OCI-LY7 (cell line): ENCODE data around the gene KCNIP3. TPM values are rescaled to one million over a fixed set of nuclear protein-coding genes. Genes with fewer than 3 reads are reported as not detected.

Source experiments
- BruUV-seq: library from RNA; stranded (reverse); fragments of 400-500 nt; replicated peaks from 2 replicates; lab custom pipeline; 2021; lab: Mats Ljungman, UMichigan
- CTCF ChIA-PET: fragments of 300-600 bp; sonication (Branson Sonifier 250); formaldehyde crosslinking; loops from one replicate; lab custom pipeline; 2022; ENCODE audit warnings: antibody characterized with exemption; ENCODE audit not compliant: unreplicated experiment; lab: Charles Lee
- POLR2A ChIA-PET: fragments of 300-600 bp; sonication (Branson Sonifier 250); formaldehyde crosslinking; loops from one replicate; lab custom pipeline; 2022; ENCODE audit warnings: antibody characterized with exemption; lab: Charles Lee
- DNase-seq: peaks from one replicate; pipeline ENCODE4 v3.0.0-alpha.2; 2015; ENCODE audit warnings: low spot score
- H2AFZ ChIP-seq: fragments of 200-600 bp; sonication (generic), shearing (Covaris generic); 2 replicates; pipeline ENCODE4 v1.6.1; 2014; ENCODE audit warnings: mild to moderate bottlenecking, antibody characterized with exemption, low read length, moderate library complexity
- H3K27ac ChIP-seq: fragments of 200-600 bp; sonication (generic); 2 replicates; pipeline ENCODE4 v1.5.1; 2014; ENCODE audit warnings: mixed run types, low read depth, mild to moderate bottlenecking, moderate library complexity, low read length, inconsistent platforms; ENCODE audit not compliant: poor library complexity, severe bottlenecking
- H3K36me3 ChIP-seq: fragments of 200-600 bp; sonication (generic); 2 replicates; pipeline ENCODE4 v1.6.1; 2014; ENCODE audit warnings: mild to moderate bottlenecking, antibody characterized with exemption, low read length, moderate library complexity, mixed read lengths; ENCODE audit not compliant: insufficient read depth
- H3K4me1 ChIP-seq: fragments of 200-600 bp; sonication (generic); 2 replicates; pipeline ENCODE4 v1.5.1; 2014; ENCODE audit warnings: mild to moderate bottlenecking, low read length; ENCODE audit not compliant: insufficient read depth, poor library complexity, severe bottlenecking
- H3K4me2 ChIP-seq: fragments of 200-600 bp; sonication (generic); 2 replicates; pipeline ENCODE4 v1.6.1; 2014; ENCODE audit warnings: mild to moderate bottlenecking, low read length
- H3K4me3 ChIP-seq: fragments of 200-600 bp; sonication (generic); 2 replicates; pipeline ENCODE4 v1.5.1; 2014; ENCODE audit warnings: mild to moderate bottlenecking, low read depth, low read length; ENCODE audit not compliant: poor library complexity, severe bottlenecking
- H3K79me2 ChIP-seq: fragments of 200-600 bp; sonication (generic); 2 replicates; pipeline ENCODE4 v1.6.1; 2016; ENCODE audit warnings: low read depth, mild to moderate bottlenecking, low read length, moderate library complexity, mixed read lengths; ENCODE audit not compliant: insufficient read depth
- H3K9me2 ChIP-seq: fragments of 200-600 bp; sonication (generic); 2 replicates; pipeline ENCODE4 v1.6.1; 2016; ENCODE audit warnings: mild to moderate bottlenecking, low read length, mixed read lengths; ENCODE audit not compliant: insufficient read depth
- H3K9me3 ChIP-seq: fragments of 200-600 bp; sonication (generic); 2 replicates; pipeline ENCODE4 v1.6.1; 2014; ENCODE audit warnings: mild to moderate bottlenecking, mixed run types, low read length, mixed read lengths
- H4K20me1 ChIP-seq: fragments of 200-600 bp; sonication (generic); 2 replicates; pipeline ENCODE4 v1.6.1; 2014; ENCODE audit warnings: mild to moderate bottlenecking, antibody characterized with exemption, low read length, moderate library complexity, mixed read lengths; ENCODE audit not compliant: insufficient read depth
- EZH2phosphoT487 ChIP-seq: fragments of 200-600 bp; sonication (generic); IDR thresholded peaks from 2 replicates; pipeline ENCODE4 v1.6.1; 2018; ENCODE audit warnings: low read depth, borderline replicate concordance, mild to moderate bottlenecking, mixed run types, antibody characterized with exemption, low read length, moderate library complexity, mixed read lengths
- intact Hi-C: fragments of 100-400 bp; cut with micrococcal nuclease; formaldehyde crosslinking; loops from one replicate; pipeline ENCODE4 v1.10.0; 2022; ENCODE audit not compliant: unreplicated experiment
- total RNA-seq, 2 experiments: library from RNA; depleted of rRNA in 1 of 2; stranded (reverse); fragments of >200 nt in 1 of 2; shearing (Covaris generic) in 1 of 2; gene quantifications; 2 replicates each; pipeline ENCODE4 v1.2.3, GENCODE V29; 2014 to 2022
- TF ChIP-seq, protein P1 (sequence below): fragments of 200-600 bp; sonication (generic); conservative IDR thresholded peaks from 2 replicates; pipeline ENCODE4 v1.5.1; 2014; ENCODE audit warnings: mild to moderate bottlenecking, antibody characterized with exemption, low read length, moderate library complexity, mixed read lengths

KCNIP3 gene
- total RNA-seq, 2 experiments from 2014 or later = not detected

DNA sequence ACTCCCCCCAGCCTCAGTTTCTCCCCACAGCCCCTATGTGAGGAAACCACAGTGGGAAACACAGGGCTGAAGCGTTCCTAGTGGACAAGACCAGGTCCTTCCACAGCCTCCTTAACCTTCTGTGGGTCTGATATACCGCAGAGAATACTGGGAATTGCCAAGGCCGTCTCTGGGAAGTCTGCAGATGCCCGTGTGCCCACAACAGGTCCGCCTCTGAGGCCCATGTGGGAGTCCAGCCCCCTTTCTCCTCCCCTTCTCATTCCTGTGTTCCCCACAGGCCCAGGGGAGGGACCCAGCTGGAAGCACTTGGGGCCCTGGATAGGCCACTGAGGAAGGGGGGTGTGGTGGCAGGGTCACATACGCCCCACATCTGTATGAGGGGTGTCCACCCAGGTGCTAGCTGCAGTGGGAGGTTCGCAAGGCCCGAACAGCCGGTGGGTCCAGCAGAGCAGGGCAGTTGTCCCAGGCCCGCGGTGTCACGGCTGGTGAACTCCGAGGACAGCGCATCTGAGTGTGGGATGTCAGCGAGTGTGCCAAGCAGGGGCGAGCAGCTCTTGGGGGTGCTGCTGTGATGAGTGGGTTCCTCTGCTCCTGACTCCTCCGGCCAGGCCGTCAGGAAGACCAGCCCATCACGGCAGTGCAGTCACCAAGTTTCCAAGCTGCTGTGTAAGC, 2.4 kb upstream of the KCNIP3 start:
- no peak overlapping the region for H3K4me3 ChIP-seq
- DNase-seq = no peak
- H3K4me2 ChIP-seq = no peak overlapping the region
- no peaks in the 10 kb centered on the region for H3K9me3 ChIP-seq
- no TSS peak for BruUV-seq
- TF ChIP-seq EZH2phosphoT487 = no peak
- TF ChIP-seq, protein P1, sequence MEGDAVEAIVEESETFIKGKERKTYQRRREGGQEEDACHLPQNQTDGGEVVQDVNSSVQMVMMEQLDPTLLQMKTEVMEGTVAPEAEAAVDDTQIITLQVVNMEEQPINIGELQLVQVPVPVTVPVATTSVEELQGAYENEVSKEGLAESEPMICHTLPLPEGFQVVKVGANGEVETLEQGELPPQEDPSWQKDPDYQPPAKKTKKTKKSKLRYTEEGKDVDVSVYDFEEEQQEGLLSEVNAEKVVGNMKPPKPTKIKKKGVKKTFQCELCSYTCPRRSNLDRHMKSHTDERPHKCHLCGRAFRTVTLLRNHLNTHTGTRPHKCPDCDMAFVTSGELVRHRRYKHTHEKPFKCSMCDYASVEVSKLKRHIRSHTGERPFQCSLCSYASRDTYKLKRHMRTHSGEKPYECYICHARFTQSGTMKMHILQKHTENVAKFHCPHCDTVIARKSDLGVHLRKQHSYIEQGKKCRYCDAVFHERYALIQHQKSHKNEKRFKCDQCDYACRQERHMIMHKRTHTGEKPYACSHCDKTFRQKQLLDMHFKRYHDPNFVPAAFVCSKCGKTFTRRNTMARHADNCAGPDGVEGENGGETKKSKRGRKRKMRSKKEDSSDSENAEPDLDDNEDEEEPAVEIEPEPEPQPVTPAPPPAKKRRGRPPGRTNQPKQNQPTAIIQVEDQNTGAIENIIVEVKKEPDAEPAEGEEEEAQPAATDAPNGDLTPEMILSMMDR = no peak
- no peak overlapping the region for H3K27ac ChIP-seq
- CTCF ChIA-PET = no interaction called here
- no peak overlapping the region for H2AFZ ChIP-seq
- no peaks in the 10 kb centered on the region for H3K36me3 ChIP-seq
- POLR2A ChIA-PET = no interaction called here
- H3K9me2 ChIP-seq = no peaks in the 10 kb centered on the region
- intact Hi-C loops = no loop called here
- H4K20me1 ChIP-seq = no peaks in the 10 kb centered on the region
- no peaks in the 10 kb centered on the region for H3K79me2 ChIP-seq
- H3K4me1 ChIP-seq = no peaks in the 10 kb centered on the region

DNA sequence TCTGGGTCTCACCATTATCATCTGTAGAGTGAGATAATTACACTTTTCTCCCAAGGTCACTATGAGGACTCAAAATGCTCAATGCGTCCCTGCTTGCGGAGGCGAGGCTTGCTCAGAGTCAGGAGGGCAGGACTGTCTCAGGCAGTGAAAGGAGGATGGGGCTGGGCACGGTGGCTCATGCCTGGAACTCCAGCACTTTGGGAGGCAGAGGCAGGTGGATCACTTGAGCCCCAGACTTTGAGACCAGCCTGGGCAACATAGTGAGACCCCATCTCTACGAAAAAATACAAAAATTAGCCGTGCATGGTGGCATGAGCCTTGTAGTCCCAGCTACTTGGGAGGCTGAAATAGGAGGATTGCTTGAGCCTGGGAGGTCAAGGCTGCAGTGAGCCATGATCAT, 1.8 kb upstream of the KCNIP3 start:
- no peaks in the 10 kb centered on the region for H3K36me3 ChIP-seq
- no peaks in the 10 kb centered on the region for H3K9me3 ChIP-seq
- intact Hi-C loops = no loop called here
- POLR2A ChIA-PET = no interaction called here
- no peaks in the 10 kb centered on the region for H3K79me2 ChIP-seq
- BruUV-seq = no TSS peak
- H3K4me1 ChIP-seq = no peaks in the 10 kb centered on the region
- no peak overlapping the region for H3K4me3 ChIP-seq
- CTCF ChIA-PET = no interaction called here
- no peak overlapping the region for H3K27ac ChIP-seq
- no peak for TF ChIP-seq EZH2phosphoT487
- TF ChIP-seq, protein P1 = no peak
- no peak overlapping the region for H2AFZ ChIP-seq
- no peak for DNase-seq
- H3K4me2 ChIP-seq = no peak overlapping the region
- H4K20me1 ChIP-seq = no peaks in the 10 kb centered on the region
- no peaks in the 10 kb centered on the region for H3K9me2 ChIP-seq

DNA sequence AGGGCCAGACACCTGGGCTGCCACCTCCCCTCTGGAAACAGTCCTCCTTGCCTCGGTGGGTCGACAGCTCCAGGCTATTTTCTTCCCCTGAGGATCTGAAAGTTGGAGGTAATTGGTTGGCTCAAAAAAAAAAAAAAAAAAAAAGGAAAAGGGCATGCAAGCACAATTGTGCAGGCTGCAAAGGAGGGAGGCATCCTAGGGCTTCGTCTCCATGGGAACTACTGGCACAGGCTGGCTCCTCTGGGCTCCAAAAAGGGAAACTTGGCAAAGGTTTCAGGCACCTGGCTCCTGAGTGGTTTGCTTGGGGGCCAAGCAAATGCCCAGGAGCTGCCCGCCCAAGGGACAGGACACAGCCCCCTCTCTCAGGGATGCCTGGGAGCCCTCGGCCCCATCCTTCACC, 1.1 kb upstream of the KCNIP3 start:
- CTCF ChIA-PET = no interaction called here
- POLR2A ChIA-PET = no interaction called here
- no peaks in the 10 kb centered on the region for H3K4me1 ChIP-seq
- no peaks in the 10 kb centered on the region for H3K9me2 ChIP-seq
- H3K79me2 ChIP-seq = no peaks in the 10 kb centered on the region
- no peak overlapping the region for H2AFZ ChIP-seq
- no TSS peak for BruUV-seq
- H3K4me2 ChIP-seq = no peak overlapping the region
- no peaks in the 10 kb centered on the region for H3K9me3 ChIP-seq
- no peak for TF ChIP-seq EZH2phosphoT487
- TF ChIP-seq, protein P1 = no peak
- H3K36me3 ChIP-seq = no peaks in the 10 kb centered on the region
- intact Hi-C loops = no loop called here
- DNase-seq = no peak
- no peak overlapping the region for H3K27ac ChIP-seq
- no peaks in the 10 kb centered on the region for H4K20me1 ChIP-seq
- no peak overlapping the region for H3K4me3 ChIP-seq
